HG03066 (cell line): ENCODE results near the gene NMT2.
A peak's percentile ranks its signal among the peaks of the same experiment; 100 is the strongest.

Experiments used
- ATAC-seq: cut with Tn5 transposase; IDR thresholded peaks from one replicate; pipeline ENCODE4 v1.9.1; 2021; ENCODE audit warnings: low read depth; ENCODE audit not compliant: unreplicated experiment

The NMT2 gene

GRCh38 chr10:15103513-15103912, 65.0 kb downstream of the NMT2 start:
- no peak for ATAC-seq

DNA sequence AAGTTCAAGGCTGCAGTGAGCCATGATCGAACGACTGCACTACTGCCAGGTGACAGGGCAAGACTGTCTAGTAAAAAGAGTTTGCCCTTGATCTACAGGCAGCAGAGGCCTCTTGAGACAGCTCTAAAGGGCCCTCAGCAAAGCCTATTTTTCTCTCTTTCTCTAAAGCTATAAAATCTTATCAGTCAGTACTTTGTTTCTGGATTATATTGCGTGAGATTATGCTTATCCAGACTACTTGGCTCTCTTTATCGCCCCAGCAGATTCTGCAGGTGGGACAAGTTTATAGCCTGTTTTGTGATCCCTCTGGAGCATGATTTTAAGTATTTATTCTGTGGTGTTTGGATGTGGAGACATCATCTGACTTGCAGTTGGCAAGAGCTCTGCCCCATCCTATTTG, 68.6 kb downstream of the NMT2 start:
- ATAC-seq = no peak

GRCh38 chr10:15097011-15097812, 71.3 kb downstream of the NMT2 start, which contains the start of gene RPP38:
RPP38 (plus strand) TSS chr10:15097355; CDS start chr10:15103315, 5,960 bp downstream.
- peak; percentile 87 for ATAC-seq

DNA sequence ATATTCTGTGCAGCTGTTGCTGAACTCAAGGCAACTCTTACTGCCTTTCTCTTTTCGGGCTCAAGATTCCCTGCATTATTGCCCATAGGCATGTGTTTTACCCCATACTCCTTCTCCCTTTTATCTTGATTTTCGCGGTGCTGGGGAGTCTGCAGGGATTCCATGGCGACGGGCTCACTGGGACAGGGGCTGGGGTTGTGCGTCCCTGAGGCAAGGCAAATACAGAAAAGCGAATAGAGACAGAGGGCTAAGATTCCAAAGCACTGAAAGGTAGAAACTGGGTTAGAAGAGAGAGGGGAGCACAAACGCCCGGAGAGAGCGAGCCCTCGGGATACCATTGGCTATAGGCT, 71.9 kb downstream of the NMT2 start:
- peak; percentile 21 for ATAC-seq

- no peak for ATAC-seq
These were observed 75.6 kb downstream of the NMT2 start for GRCh38 chr10:15092855-15093408.

GRCh38 chr10:15091418-15091817, 77.1 kb downstream of the NMT2 start:
- no peak for ATAC-seq

- peak; percentile 98 for ATAC-seq
These were observed 79.8 kb downstream of the NMT2 start, which contains the start of gene ACBD7 for GRCh38 chr10:15088428-15089261. ACBD7 (minus strand) TSS chr10:15088776; CDS start chr10:15088728, 48 bp downstream.

DNA sequence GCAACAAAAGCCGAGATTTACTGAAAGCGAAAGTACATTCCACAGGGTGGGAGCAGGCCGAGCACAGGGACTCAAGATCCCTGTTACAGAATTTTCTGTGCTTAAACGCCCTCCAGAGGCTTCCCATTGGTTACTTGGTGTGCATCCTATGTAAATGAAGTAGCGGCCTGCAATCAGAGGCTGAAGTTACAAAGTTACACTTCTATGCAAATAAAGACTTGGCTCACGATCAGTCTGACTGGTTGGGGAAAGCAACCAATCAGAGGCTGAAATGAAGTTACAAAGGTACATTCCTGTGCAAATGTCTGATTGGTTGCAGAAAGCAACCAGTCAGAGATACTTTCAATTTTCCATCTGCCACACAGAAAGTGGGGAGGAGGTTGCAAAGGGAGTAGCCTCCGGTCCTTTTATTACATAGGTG, 84.0 kb downstream of the NMT2 start:
- no peak for ATAC-seq

DNA sequence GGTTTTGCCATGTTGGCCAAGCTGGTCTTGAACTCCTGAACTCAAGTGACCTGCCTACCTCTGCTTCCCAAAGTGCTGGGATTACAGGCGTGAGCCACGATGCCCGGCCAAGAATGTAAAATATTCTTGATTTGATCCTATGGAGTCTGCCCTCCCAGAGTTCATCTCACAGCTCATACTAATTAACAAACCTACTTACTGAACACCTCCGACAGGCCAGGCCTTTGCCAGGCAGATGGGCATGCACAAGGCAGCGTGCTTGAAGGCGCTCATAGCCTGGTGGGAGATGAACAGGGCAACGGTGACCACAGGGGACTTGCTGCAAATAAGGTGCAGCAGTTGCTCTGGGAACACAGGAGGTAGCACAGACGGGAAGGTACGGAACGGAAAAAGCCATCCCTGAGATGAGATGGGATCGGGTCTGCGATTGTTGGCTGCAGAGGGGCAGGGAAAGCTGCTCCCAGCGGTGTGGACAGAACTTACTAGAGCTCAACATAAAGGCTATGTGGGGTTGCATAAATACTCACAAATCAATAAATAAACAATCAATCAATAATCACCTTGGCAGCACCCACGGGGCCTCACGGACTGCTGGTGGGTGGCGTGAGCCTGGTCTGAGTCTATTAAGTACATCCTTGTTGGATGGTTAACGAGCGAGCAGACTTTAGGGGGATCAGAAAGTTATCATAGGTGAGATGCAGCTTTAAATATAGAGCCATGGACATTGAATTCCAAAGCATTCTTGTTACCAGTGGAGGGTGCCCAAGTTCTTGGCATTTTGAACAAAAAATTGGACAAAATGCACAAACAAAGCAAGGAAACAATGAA, 84.6 kb downstream of the NMT2 start:
- no peak for ATAC-seq

DNA sequence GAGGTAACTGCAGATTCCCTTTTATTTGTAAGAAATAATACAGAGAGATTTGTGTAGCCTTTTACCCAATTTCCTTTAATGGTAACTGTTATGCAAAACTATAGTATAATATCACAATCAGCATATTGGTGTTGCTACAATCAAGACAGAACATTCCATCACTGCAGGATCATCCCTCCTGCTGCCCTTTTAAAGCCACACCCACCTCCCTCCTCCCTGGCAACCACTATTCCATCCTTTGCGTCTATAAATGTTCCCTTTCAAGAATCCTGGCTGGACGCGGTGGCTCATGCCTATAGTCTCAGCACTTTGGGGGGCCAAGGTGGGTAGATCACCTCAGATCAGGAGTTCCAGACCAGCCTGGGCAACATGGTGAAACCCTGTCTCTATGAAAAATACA, 93.1 kb downstream of the NMT2 start:
- ATAC-seq = no peak

DNA sequence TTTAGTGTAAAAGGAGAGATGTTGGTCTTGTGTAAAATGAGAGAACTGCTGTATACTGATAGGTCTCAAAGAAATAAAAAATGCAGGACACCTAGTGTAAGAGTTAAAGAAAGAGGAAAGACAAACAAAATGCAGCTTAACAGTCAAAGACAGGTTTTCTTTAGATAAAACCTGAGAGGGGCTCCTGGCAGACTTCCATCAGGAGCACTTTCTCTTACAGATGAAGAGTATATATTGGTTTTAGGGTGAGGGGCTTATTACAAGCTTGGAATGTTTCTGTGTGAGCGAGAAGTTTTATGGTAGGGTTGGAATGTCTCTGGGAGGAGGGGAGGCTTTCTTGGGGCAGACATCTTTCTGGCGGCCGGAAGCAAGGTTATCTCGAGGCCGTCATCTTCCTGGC, 96.1 kb downstream of the NMT2 start:
- ATAC-seq = no peak

DNA sequence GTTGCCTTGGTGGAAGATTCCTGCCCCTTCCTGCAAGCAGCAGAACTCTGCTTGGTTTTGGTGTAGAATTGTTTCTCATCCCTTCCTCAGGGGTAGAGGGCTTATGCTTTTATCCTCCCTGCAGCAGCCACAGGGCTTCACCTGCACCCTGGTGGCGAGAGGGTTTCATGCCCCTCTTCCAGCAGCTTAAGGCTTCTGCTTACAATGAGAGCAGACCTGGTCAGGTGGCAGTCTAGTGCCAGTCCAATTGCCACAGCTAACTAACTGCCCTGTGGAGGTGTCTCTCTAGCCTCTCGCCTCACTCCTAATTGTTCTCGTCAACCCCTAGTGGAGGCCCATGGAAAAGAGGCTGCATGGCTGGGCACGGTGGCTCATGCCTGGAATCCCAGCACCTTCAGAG, 99.3 kb downstream of the NMT2 start:
- ATAC-seq = no peak

GRCh38 chr10:15068802-15069201, 99.7 kb downstream of the NMT2 start:
- no peak for ATAC-seq

DNA sequence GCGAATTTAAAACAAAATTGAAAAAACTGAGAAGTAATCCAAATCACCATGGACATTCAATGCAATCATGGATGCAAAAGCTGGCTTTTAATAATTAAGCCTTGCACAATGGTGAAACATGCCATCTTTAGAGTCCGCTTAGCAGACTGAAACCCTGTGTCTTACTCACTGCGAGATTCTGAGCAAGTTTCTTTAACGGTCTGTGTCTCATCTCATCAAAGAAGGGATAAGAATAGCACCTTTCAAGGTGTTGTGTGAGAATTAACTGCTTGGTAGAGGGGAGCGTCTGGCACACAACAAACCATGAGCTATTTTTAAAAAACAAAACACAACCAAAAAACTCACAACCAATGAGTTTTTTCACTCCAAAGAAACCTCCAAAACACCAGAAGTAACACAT, 101.3 kb downstream of the NMT2 start:
- ATAC-seq = peak; percentile 83

DNA sequence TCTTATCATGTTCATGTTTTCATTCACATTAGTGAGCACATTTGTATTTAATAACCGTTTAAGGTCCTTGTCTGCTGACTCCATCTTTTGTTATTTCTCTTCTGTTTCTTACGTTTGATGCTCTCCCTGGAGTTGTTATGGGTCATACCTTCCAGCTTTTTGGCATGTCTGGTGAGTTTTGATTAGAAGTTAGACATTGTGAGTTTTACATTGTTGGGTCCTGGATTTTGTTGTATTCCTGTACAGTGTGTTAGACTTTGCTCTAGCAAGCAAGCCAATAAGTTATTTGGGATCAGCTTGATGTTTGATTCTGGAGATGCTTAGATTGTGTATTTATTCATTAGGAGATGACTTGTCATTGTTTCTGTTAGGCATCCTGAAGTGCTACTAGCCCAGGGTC, 107.9 kb downstream of the NMT2 start:
- no peak for ATAC-seq

DNA sequence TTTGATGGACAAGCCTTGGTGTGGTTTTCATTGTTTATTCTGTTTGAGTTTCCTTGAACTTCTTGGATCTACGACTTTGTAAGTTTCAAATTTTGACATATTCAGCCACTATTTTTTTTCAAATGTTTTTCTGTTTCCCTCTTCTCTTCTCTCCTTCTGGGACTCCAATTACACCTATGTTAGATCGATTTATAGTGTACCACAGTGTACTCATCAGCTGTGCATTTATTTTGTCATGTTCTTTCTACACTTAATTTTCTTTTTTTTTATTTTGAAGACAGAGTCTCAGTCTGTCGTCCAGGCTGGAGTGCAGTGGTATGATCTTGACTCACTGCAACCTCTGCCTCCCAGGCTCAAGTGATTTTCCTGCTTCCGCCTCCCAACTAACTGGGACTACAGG, 108.6 kb downstream of the NMT2 start:
- ATAC-seq = no peak

DNA sequence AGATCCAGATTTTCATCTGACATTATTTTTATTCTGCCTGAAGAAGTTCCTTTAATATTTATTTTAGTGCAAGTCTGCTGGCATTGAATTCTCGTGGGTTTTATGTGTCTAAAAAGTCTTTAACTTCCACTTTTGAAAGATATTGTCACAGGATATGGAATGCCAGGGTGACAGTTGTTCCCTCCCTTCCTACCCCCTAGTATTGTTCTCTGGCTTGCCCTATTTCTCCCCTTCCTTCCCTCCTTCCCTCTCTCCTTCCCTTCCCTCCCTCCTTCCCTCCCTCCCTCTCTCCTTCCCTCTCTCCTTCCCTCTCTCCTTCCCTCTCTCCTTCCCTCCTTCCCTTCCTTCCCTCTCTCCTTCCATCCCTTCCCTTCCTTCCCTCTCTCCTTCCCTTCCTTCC, 109.8 kb downstream of the NMT2 start:
- no peak for ATAC-seq
